ENCODE results near the gene CALHM3.

Gene CALHM3

DNA sequence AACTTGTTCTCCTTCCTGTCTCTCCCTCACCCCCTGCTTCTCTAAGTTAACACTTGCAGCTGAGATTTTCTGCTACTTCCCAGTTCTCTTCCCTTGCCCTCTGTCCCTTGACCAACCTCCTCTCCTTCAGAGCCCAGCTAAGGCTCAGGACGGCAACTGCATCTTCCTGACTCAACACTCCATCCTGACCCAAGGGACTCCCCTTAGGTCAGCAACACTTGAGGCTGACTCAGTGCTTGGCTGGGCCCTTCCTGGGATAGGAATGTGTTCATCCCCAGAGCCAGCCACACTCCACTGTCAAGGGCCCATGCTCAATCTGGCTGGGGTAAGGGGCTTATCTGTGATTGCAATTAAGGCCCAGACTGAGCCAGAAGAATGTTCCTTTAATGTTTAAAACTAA, 30.3 kb downstream of the CALHM3 start:
- DNase-seq, result no peak

DNA sequence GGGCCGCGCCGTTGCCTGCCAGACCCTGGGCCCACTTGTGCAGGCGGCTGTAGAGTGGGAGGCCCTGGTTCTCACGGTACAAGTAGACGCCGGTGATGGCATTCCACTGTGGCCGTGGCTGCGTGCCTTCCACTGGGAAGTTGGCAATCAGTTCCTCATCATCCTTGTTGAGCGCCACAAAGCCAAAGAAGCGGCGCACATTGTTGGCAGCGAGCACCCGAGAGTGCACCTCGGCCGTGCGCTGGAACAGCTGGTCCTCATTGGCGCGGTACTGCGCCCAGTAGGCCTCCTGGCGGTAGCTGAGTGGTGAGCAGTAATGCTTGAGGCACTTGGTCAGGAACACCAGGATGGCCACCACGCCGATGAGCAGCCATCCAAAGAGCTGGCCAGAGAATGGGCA, 31.9 kb downstream of the CALHM3 start:
- no peak for DNase-seq

DNA sequence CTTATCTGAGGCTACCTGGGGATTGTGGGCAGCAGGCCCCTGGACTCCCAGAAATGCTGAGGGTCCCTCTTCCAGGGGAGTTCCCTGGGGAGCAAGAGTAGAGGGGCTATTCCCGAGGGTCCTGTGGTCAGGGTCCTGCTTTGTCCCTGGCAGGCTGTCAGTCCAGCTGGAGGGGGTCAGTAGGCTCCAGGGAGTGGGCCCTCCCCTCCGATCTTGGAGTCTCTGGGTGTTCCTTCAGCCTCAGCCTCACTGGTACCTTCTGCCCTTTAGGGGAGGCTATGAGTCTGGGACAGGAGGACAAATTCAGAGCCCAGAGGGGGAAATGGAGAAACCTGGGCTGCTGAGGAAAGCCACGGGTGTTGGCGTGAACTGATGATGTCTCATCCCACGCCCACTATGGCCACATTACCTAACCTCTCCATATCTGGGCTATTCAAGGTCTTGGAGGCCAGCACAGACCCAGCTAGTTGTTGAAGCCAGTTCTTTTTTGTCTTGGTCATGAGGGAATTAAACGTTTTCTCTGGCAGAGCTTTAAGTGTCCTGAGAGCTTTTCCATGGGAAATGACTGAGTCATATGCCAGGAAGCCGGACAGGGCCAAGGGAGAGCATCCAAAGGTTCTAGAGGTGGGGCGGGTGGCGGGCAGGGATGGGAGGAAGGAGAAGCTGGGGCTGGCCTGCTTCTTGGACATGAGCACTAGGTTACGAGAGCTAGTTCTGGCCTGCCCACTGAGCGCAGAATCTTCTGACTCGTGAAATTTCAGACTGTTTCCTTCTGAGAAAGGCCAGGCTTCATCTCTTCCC, 33.1 kb downstream of the CALHM3 start:
- no peak for DNase-seq

DNA sequence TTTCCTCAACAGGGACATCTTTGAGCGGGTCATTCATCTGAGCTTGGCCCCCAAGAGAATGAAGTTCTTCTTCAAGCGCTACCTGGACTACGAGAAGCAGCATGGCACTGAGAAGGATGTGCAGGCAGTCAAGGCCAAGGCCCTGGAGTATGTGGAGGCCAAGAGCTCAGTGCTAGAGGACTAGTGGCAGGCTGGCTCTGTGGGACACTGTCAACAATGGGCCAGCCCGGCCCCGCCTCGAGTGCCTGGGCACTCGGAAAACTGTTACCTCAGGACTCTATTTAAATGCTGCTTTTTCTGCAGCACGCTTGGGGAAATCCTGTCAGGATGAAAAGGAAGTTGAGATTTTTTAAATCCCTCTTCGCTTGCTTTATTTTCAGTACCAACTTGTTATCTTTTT, 33.7 kb downstream of the CALHM3 start:
- no peak for DNase-seq

DNA sequence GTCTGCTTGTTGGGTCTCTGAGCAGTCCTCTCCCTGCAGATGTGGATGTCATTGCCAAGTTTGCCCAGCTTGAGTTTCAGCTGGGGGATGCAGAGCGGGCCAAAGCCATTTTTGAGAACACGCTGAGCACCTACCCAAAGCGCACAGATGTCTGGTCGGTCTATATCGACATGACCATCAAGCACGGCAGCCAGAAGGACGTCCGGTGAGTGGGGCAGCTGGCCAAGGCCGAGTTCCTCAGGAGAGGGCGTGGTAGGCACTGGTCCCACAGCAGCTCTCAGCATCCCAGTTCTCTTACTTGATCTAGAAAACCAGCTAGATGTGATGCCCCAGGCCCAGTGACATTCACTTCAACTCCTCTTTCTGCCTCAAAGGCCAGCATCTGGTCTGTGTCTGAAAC, 34.6 kb downstream of the CALHM3 start:
- DNase-seq, result no peak

DNA sequence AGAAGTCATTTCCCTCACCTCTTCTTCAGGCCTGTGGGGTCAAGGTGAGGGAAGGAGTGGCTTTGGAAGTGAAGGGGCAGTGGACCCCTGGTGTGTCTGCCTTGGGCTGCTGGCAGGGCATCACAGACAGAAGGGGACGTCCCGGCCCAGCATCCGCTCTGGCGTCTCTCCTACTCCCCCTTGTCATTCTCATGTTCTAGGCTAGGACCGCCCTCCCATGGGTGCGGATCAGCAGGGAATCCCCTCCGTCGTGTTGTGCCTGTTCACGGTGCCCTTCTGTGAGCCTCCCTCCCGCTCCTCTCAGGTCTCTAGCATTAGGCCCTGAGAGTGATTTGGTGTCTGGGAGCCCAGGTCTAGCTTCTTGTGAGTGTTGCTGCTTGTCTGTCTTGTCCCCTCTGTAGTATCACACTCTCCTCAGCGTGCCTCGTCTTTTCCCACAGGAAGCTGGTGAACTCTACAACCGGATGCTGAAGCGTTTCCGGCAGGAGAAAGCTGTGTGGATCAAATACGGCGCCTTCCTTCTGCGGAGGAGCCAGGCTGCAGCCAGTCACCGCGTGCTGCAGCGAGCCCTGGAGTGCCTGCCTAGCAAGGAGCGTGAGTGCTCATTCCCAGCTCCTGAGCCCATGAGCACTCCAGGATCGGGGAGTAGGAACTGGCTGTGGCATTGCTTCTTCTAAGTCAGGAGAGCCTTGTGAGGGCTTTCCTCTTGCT, 35.4 kb downstream of the CALHM3 start:
- no peak for DNase-seq

DNA sequence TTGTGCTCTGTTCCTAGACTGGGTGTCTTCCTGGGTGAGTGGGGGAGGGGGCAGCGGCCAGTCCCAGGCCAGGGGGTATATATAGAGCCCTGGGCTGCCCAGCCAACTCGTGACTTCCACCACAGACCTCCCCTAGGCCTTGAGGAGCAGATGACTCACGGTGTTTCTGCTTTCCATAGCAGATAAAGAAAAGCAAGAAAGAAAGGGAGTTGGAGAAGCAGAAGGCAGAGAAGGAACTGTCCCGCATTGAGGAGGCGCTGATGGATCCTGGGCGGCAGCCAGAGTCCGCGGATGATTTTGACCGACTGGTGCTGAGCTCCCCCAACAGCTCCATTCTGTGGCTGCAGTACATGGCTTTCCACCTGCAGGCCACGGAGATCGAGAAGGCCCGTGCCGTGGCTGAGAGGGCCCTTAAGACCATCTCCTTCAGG, 37.0 kb downstream of the CALHM3 start:
- no peak for DNase-seq

DNA sequence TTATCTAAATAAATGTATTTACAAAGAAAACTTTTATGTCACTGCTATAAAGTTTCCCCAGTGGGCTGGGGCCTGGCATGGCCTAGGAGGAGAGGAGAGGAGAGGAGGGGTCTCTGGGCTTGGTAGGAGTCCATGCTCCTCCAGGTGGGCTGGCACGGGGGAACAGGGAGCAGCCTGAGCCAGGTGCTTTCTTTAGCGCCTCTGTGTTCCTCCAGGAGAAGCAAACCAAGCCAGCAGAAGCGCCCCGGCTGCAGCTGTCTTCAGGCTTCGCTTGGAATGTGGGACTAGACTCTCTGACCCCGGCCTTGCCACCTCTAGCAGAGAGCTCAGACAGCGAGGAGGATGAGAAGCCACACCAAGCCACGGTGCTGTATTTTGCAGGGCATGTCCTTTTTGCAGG, 37.4 kb downstream of the CALHM3 start:
- DNase-seq, result no peak

DNA sequence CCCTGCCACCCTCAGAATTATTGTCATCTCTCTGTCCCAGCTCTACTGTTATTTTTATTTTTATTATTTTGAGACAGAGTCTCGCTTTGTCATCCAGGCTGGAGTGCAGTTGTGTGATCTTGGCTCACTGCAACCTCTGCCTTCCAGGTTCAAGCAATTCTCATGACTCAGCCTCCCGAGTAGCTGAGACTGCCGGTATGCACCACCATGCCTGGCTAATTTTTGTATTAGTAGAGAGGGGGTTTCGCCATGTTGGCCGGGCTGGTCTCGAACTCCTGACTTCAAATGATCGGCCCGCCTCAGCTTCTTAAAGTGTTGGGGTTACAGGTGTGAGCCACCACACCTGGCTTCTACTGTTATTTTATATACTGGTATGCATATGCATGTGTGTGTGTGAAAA, 37.8 kb downstream of the CALHM3 start:
- DNase-seq, result no peak

DNA sequence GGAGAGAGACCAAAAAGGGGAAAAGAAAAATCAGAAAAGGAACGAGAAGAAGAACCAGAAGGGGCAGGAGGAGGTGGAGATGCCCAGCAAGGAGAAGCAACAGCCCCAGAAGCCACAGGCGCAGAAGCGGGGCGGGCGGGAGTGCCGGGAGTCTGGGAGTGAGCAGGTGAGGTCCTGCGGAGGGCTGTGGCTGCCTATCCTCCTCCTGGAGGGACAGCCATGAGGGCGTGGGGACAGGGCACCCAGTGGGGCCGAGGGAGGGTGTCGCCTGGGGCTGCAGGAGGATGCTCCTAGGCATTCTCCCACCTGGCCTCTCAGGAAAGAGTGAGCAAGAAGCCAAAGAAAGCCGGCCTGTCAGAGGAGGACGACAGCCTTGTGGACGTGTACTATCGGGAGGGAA, 38.6 kb downstream of the CALHM3 start:
- no peak for DNase-seq

DNA sequence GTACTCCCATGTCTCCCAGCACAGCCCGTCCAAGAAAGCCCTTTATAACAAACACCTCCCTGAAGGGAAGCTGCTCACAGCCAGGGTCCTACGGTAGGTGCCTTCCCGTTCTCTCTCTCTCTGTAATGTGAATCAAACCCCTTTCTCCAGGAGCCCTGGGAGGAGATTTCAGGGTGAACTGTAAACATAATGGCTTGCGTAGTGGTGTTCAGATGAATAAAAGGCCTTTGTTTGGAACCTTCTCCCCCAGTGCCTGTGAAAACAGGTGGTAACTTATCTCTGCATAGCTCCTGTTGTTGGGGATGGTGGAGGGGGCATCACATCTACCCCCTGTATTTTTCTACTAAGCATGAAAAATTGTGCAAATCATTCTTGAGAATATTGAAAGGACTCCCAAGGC, 39.3 kb downstream of the CALHM3 start:
- DNase-seq, result no peak

DNA sequence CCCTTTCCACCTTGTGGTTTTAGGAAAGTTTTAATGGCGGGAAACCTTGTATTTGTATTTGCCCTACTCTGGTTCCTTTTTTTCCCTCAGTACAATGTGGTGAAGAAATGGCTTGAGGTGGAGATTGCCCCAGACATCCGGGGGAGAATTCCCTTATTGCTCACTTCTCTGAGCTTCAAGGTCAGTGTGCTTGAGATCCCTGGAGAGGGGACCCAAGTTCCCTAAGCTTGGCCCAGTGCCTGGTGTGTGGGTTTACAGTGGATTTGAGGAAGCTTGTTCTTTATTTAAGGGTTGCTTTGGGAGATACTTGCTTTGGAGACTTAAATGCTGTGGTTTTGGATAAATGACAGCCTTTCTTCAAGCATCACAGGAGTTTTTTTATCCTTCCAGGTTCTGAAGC, 45.2 kb downstream of the CALHM3 start:
- DNase-seq, result no peak

DNA sequence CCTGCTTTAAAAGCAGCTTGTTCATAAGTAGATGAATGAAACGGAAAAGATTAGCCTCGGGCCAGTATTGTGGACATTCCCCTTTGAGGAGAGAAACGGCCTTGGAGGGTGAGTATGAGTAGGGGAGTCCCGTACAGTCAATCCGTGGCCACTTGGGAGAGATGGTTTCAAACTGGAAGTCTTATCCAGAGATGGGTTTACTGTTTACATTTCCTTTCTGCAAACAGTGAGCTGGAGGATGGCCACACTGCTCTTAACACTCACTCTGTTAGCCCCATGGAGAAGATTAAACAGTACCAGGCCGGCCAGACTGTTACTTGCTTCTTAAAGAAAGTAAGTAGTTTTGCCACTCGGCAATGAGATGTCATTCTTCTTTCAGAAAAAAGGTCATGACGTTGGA, 47.1 kb downstream of the CALHM3 start:
- DNase-seq, result no peak

DNA sequence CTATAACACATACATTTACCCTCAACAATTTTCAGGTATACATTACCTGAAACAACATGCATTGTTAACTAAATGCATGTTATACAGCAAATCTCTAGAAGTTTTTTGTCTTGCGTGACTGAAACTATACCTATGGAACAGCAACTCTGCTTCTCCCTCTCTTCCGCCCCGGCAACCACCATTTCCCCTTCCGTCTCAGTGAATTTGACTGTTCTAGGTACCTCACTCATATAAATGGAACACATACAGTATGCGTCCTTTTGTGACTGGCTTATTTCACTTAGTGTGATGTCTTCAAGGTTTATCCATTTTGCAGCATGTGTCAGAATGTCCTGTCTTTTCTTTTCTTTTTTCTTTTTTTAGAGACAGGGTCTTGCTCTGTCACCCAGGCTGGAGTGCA, 49.4 kb downstream of the CALHM3 start:
- DNase-seq, result no peak

DNA sequence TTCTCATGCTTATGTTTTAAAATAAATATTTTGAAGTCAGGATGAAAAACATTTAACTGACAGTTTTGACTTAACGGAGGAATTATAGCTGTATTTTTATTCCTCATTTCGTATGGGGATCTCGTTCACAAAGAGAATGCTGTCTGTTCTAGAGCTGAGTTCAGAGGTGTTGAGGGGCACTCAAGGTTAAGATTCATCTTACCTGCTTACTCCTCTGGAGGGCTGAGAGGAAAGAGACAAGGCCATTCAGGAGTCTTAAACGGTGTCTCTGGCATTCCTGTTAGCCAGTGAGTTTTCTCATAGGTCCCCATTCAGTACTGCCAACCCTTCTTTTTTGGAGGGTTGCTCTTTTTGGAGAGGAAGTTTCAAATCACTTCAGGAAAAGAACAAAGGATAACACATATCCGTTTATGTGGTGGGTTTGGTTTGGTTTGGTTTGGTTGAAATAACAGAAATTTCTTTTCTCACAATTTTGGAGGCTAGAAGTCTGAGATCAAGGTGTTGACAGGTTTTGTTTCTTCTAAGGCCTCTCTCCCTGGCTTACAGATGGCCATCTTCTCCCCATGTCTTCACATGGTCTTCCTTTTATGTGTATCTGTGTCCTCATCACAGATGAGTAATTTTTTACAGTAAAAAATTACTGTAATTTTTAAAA, 49.9 kb downstream of the CALHM3 start:
- DNase-seq, result no peak

DNA sequence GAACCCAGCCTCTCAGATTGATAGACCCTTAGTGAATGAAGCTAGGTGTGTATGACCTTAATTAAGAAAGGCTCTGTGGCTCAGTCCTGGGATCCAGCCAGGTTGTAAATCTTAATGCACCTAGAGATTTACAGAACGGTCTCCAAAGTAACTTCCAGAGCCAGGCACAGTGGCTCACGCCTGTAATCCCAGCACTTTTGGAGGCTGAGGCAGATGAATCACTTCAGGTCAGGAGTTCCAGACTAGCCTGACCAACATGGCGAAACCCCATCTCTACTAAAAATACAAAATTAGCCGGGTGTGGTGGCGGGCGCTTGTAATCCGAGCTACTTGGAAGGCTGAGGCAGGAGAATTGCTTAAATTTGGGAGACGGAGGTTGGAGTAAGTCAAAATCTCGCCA, 51.2 kb downstream of the CALHM3 start:
- no peak for DNase-seq

DNA sequence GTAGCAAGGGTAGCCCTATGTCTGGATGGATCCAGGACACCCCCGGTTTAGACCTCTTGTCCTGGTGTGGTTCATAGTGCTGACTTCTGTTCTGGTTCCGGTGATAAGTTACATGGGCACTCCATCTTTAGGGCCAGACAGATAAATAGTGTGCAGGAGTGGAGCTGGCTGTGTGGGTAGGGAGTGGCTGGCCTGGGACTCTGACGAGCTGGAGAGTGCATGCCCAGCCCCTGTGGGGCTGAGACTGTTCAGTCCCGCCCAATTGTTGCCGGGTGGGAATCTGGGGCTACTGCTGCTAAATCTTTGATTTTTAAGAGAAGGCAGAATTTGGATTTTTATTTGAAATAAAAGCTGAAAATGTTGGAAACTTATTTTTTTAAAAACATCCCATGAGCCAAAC, 55.3 kb downstream of the CALHM3 start:
- DNase-seq, result no peak

Data from stimulated activated CD4-positive, alpha-beta T cell treated with anti-CD3 and anti-CD28 coated beads, Interleukin-2, amount 100 ng/mL, for 24 hours (primary cell).